Activated CD4-positive, alpha-beta T cell treated with anti-CD3 and anti-CD28 coated beads, Interleukin-2, Interleukin-4, amounts not matched to agents 100 ng/mL and 50 ng/mL, durations not matched to agents 16 hours and 8 hours (primary cell): ENCODE measurements around the gene TCTN3.
"Not testable (repeated sequence)": the region's sequence is repeated elsewhere in the genome, so short reads cannot be mapped to it uniquely, and the experiment has no call there.

ENCODE experiments used
- DNase-seq: peaks from one replicate; pipeline ENCODE4 v3.0.0-alpha.2; 2020; ENCODE audit warnings: low spot score

TCTN3 gene

DNA sequence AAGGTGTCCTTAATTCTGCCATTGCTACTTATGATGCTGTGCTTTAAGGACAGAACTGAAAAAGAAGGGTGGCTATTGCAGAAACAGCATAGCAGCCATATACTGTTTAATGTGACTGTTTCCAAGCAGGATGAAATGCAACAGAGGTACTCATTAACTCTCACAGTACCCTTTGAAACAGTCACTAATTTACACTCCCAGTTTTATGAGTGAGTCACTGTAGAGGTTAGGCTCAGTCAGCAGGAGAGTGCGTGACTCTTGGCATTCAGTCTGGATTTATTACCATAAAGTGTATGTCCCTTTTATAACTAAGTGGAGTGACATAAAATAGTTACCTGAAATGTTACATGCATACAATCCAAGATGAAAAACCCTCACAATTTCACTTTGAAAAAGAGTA, 64.9 kb downstream of the TCTN3 start:
- no peak for DNase-seq

DNA sequence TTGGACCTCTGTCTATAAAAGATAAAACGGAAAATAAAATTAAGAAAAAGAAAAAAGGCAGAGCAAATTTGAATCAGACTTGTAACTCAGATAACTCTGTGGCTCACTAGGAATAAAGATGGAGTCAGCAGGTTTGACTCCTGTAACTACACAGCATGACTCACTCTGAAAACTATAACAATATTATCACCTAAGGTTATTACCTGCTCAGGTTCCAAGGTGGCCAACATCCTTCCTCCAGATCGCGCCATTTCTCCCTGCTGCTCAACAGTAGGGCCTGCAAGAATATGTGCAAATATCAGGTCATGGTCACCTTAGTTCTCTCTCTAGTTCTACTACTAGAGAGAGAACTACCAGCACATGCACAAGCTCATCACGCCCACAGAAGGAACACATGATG, 67.2 kb downstream of the TCTN3 start:
- no peak for DNase-seq

DNA sequence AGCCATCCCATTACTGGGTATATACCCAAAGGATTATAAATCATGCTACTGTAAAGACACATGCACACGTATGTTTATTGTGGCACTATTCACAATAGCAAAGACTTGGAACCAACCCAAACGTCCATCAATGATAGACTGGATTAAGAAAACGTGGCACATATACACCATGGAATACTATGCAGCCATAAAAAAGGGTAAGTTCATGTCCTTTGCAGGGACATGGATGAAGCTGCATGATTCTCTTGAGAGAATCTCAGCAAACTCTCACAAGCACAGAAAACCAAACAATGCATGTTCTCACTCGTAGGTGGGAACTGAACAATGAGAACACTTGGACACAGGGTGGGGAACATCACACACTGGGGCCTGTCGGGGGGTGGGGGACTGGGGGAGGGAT, 73.3 kb downstream of the TCTN3 start:
- DNase-seq = not testable (repeated sequence)

DNA sequence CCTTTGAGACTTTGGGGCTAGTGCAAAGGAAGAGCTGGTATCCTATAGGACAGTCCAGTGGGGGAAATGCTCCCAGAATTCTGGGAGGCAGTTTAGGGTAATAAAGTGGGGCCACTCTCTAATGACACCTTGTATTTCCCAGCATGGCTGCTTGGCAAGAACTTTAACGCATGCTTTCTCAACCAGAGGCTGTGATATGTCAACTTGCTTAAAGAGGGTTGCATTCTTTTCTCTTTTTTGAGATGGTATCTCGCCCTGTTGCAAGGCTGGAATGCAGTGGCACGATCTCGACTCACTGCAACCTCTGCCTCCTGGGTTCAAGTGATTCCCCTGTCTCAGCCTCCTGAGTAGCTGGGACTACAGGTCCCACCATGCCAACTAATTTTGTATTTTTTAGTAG, 75.6 kb downstream of the TCTN3 start:
- no peak for DNase-seq

DNA sequence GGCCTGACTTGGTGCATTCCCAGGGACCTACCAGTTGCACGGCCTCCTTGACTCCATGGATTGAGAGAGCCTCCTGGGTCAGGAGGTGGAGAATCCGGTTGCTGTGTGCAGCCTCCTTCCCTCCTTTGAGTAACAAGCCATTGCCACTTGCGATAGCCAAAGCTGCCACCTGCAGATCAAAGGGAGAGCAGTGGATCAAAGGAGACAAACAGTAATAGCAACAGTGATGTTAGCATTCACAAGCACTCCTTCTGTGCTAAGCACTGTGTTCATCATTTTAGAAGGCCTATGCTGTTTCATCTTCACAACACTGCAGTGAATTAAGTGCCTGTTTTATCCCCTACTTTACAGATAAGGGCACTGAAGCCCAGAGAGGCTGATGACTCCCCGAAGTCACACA, 77.3 kb downstream of the TCTN3 start:
- no peak for DNase-seq
